Fibroblast of pulmonary artery (primary cell): ENCODE data around the gene TENM3.

ENCODE experiments used
- DNase-seq: peaks from one replicate; pipeline ENCODE4 v3.0.0-alpha.2; 2010; ENCODE audit warnings: low read depth
- H3K4me3 ChIP-seq: replicated peaks from 2 replicates; pipeline ENCODE4 v1.5.1; 2011; ENCODE audit warnings: low read depth, mild to moderate bottlenecking, control low read depth, low read length, moderate library complexity
- CTCF ChIP-seq: IDR thresholded peaks from 2 replicates; pipeline ENCODE4 v1.5.1; 2011; ENCODE audit warnings: mild to moderate bottlenecking, control low read depth, low read length, inconsistent platforms; ENCODE audit errors: missing control alignments

TENM3 gene

GRCh38 chr4:182272151-182272550 lies 28.9 kb downstream of the TENM3 start:
- no peak for TF ChIP-seq CTCF
- H3K4me3 ChIP-seq, result no peak overlapping the region
- DNase-seq, result no peak

GRCh38 chr4:182273191-182273935 lies 30.2 kb downstream of the TENM3 start:
- DNase-seq, result no peak
- no peak for TF ChIP-seq CTCF

GRCh38 chr4:182276210-182277109 lies 33.3 kb downstream of the TENM3 start:
- no peak for DNase-seq
- TF ChIP-seq CTCF, result no peak
- no peak overlapping the region for H3K4me3 ChIP-seq

More at GRCh38 chr4:182273191-182273935, 30.2 kb downstream of the TENM3 start:
- H3K4me3 ChIP-seq, result no peak overlapping the region

GRCh38 chr4:182277377-182277776 lies 34.2 kb downstream of the TENM3 start:
- TF ChIP-seq CTCF, result no peak
- H3K4me3 ChIP-seq, result no peak overlapping the region
- no peak for DNase-seq

- no peak for TF ChIP-seq CTCF
- no peak for DNase-seq
- H3K4me3 ChIP-seq, result no peak overlapping the region
These were observed 35.5 kb downstream of the TENM3 start for GRCh38 chr4:182278729-182279128.

GRCh38 chr4:182280436-182281111 lies 37.4 kb downstream of the TENM3 start:
- H3K4me3 ChIP-seq, result no peak overlapping the region
- peak; percentile 35 for DNase-seq
- TF ChIP-seq CTCF, result no peak
